Umbilical cord (tissue), 2 donors: Measurements from ENCODE around the gene BACH2. TPM values are rescaled to one million over a fixed set of nuclear protein-coding genes. Genes with fewer than 3 reads are reported as not detected.

Source experiments
- DNase-seq: peaks from one replicate; pipeline ENCODE4 v3.0.0-alpha.2; 2015; ENCODE audit warnings: low spot score
- total RNA-seq: library from RNA; depleted of rRNA; stranded (reverse); fragments of >200 nt; gene quantifications from one replicate; pipeline ENCODE4 v1.2.3, GENCODE V29; 2014; ENCODE audit warnings: low replicate concordance; ENCODE audit not compliant: insufficient read depth

Gene BACH2
- total RNA-seq, 1 donor from 2014 or later = 7.9 TPM

- no peak for DNase-seq
Measured at GRCh38 chr6:90278129-90278528, 18.5 kb downstream of the BACH2 start.

GRCh38 chr6:90277302-90278011 lies 19.2 kb downstream of the BACH2 start:
- peak; percentile 75 for DNase-seq

GRCh38 chr6:90274451-90275030 lies 22.1 kb downstream of the BACH2 start:
- DNase-seq = no peak

- no peak for DNase-seq
Measured at GRCh38 chr6:90273863-90274262, 22.8 kb downstream of the BACH2 start.

DNA sequence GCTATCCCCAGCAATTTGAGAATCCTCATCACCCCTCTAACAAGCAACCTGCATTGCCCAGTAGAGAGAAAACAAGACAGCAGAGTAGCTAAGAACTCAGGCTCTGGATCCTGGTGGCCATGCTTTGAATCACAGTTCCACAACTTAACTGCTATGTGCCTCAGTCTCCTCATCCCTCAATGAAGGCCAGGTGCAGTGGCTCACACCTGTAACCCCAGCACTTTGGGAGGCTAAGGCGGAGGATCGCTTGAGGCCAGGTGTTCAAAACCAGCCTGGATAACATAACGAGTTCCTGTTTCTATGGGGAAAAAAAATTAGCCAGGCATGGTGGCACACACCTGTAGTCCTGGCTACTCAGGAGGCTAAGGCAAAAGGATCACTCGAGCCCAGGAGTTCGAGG lies 23.7 kb downstream of the BACH2 start:
- DNase-seq = no peak

- DNase-seq = no peak
Measured at GRCh38 chr6:90271831-90272230, 24.8 kb downstream of the BACH2 start.

GRCh38 chr6:90269334-90269733 lies 27.3 kb downstream of the BACH2 start:
- no peak for DNase-seq

DNA sequence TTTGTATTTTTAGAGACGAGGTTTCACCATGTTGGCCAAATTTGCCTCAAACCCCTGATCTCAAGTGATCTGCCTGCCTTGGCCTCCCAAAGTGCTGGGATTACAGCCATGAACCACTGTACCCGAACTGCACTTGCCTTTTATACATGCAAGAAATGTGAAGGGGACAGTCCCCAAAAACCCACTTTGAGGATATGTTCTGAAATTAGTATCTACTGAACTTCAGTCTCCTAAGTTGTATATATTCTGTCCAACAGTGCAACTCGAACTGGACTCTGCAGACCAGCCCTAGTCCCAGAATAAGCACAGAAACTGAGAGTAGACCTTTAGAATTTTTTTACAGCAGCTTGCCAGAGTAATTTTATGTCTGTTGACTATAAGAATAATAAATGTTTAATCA lies 28.5 kb downstream of the BACH2 start:
- DNase-seq = no peak

DNA sequence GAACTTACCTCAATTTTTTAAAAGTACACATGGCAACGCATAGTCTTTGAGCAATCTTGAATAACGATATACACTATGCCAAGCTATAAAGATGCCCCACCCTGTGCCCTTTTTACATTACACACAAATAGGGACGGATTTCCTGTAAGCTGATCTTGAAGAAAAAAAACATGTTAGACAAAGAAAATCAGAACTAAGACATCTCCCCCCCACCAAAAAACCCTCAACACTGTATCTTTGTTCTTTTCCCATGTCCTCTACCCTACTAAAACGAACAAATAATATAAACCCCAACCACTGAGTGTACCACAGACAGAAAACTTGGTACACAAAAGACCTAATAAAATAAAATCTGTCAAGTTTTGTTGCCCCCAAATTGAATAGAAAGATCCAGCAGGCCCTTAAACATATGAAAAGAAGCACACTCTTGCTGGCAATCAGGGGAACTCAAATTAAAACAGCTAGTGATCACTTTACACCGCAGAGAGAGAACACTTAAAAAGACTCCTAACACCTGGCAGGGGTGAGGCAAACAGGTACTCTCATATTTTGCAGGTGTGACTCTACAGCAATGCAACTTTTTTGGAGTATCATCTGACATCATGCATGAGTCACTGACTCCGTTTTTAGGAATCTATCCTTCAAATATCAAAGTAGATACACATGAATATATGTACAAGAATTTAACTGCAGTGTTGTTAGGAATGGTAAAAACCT lies 29.6 kb downstream of the BACH2 start:
- no peak for DNase-seq

DNA sequence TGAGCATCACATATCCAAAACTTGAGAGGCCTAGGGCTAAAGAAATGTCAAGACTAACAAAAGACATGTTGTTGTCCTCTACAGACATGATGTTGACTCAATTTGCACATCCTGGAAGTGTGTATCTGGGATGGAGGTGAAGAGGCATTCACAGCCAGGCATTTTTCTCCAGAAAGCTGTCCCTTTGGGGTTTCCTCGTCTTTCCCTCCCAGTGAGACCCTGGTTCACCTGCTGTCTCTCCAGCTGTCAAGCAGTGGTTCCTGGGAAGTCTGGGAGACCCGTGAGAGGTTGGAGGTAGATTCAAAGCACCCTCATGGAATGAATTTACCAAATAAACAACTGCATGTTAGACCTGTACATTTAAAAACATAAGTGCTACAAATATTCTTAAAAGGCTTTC lies 32.1 kb downstream of the BACH2 start:
- no peak for DNase-seq

DNA sequence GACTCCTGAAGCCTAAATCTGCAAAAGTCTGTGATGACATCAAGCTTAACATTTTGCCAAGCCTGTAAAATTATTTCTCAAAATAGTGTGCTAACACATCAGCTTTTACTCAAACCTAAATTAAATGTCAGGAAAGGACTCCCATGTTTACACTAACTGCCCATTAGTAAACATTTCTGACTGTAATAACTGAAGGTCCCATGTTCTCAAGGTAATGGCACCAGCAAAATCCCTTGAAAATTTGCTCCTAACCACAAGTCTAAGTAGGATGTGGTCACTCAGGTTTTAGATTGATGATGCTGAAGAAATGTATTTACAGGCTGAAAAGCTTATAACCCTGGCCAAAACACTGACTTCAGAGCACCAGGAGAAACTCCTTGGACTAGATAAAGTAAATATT lies 33.0 kb downstream of the BACH2 start:
- peak; percentile 60 for DNase-seq

GRCh38 chr6:90261801-90262200 lies 34.8 kb downstream of the BACH2 start:
- no peak for DNase-seq

DNA sequence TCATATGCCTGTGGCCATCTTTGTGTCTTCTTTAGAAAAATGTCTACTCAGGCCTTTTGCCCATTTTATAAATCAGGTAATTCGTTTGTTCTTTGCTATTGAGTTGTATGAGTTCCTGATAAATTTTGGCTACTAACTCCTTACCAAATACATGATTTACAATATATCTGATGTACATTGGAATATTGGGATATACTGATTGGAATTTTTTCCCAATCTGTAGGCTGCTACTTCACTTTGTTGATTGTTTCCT lies 39.2 kb downstream of the BACH2 start:
- no peak for DNase-seq

- DNase-seq = peak; percentile 76
Measured at GRCh38 chr6:90256698-90257485, 39.8 kb downstream of the BACH2 start.

DNA sequence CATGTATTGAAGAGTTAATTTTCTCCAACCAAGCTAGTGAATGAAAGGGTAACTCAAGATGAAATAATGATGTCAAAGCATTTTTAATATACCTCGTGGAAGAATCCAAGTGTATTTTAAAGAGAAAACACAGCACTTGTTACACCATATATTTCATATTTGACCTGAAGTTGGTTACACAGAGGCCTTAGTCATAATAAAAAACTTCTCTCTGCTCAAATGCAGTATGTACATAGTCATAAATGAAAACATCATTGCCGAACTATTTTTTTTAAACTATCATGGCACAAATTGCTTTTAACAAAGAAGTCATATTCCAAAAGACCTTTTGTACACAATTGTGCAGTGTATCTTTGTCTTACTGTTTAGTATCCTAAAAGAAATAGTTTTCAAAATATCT lies 43.0 kb downstream of the BACH2 start:
- DNase-seq = no peak

GRCh38 chr6:90251295-90251992 lies 45.2 kb downstream of the BACH2 start:
- DNase-seq = peak; percentile 31

DNA sequence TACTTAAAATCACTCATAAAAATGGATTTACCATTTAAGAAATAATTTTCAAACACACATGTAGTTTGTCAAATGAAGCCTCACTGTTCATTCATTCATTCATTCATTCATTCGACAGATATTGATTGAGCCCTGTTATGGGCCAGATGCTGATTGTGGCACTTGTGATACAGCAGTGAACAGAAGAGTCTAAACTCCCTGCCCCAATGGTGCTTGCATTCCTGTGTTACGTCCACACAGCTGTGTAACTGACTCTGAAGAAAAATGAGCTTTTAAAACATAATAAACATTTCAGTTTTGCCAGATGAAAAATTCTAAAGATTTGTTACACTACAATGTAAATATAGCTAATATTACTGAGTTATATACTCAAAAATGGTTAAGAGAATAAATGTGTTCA lies 46.2 kb downstream of the BACH2 start:
- no peak for DNase-seq

DNA sequence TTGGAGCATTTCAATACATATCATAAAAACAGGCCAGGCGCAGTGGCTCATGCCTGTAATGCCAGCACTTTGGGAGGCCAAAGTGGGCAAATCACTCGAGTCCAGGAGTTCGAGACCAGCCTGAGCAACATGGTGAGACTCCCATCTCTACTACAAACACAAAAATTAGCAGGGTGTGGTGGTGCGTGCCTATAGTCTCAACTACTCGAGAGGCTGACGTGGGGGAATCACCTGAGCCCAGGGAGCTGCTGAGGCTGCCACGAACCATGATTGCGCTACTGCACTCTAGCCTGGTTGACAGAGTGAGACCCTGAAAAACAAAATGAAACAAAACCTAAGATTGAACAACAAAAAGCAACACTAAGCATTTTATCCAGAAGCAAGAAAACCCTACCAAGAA lies 47.2 kb downstream of the BACH2 start:
- DNase-seq = no peak

DNA sequence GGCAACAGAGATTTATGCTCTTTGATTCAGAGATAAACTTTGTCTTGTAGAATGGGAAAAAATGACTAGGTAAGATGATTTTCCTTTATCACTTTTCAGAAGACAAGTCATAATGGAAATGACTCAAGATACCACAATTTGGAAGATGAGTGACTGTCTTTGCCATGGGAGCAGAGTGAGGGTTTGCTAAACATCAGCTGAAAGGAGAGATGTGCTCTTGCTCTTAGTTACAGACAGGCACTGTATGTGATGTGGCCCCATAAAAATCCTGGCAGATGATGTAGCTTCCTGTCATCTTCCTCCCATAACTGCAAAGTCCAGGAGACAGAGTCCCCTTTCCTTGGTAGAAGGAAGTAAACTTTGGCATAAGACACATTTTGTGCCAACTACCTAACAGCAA lies 47.6 kb downstream of the BACH2 start:
- DNase-seq = no peak

DNA sequence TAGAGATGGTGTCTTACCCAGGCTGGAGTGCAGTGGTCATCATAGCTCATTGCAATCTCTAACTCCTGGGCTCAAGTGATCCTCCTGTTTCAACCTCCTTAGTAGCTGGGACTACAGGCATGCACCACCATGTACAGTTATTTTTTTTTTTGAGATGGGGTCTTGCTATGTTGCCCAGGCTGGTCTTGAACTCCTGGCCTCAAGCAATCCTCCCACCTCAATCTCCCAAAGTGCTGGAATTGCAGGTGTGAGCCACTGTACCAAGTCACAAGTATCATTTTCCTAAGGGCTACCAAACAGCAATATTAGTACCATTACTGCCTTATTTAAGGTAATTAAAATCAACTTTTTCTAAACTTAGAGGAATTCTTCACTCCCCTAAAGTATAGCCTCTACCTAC lies 49.4 kb downstream of the BACH2 start:
- DNase-seq = no peak

- DNase-seq = no peak
Measured at GRCh38 chr6:90241229-90241880, 55.3 kb downstream of the BACH2 start.
